Measurements from ENCODE around the gene ACIN1. TPM values are rescaled to one million over a fixed set of nuclear protein-coding genes. Genes with fewer than 3 reads are reported as not detected.
A peak's percentile ranks its signal among the peaks of the same experiment; 100 is the strongest.

ACIN1 gene
- total RNA-seq, 1 donor from 2014 or later: 184 TPM

DNA sequence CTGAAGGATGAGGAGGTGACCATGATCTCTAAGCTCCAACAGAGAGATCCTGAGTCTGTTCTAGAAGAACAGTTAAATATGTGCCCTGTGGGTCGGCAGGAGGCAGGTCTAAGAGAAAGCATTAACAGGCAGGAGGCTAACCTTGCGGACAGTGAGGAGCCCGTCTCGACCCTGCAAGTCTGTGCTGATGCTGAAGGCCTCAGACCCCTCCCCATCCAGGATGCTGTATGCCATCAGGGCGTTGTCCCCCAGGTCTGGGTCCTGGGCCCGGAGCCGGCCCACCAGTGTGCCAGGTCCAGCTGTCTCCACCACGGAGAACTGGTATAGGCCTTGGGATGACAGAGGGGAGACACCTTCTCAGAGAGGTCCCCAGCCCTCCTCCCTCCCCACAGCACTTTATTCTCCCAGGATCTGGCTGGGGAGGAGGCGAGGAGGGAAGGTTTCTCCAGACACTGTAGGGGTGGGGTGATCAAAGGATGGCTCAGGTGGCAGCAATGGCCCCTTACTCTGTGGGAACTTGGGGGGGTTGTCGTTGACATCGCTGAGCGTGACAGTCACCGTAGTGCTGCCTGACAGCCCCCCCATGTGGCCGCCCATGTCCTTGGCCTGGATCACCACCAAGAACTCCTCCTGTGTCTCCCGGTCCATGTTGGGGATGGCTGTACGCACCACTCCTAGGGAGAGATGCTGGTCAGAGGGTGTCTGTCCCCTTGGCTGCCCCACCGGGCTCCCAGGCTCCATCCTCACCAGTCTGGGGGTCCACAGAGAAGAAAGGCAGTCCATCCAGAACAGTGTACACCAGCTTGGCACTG is 40.7 kb downstream of the ACIN1 start:
- peaks cover 16% of the 10 kb centered on the region for H3K36me3 Mint-ChIP-seq
- H3K27me3 Mint-ChIP-seq (ENCODE audit: insufficient read depth, low read depth): peaks cover 8% of the 10 kb centered on the region
- Histone ChIP-seq H3K9ac (no peak overlapping the region), H4K20me1 (ENCODE audit: low read depth) (peaks cover 26% of the 10 kb centered on the region), H3K27ac (no peak overlapping the region), H2AFZ (replicated peaks) (no peak overlapping the region), H3K27me3 (no peaks in the 10 kb centered on the region), H3K9me3 (ENCODE audit: low read depth) (no peaks in the 10 kb centered on the region), H3K79me2 (ENCODE audit: low read depth) (peaks cover 7% of the 10 kb centered on the region), H3K4me1 (peaks cover 5% of the 10 kb centered on the region), H3K36me3 (no peaks in the 10 kb centered on the region), H3F3A (ENCODE audit: low read depth) (peaks cover 16% of the 10 kb centered on the region), H3K4me2 (no peak overlapping the region), H3K4me3 (no peak overlapping the region)
- H3K27ac Mint-ChIP-seq: no peak overlapping the region
- H3K4me1 Mint-ChIP-seq: peaks cover 20% of the 10 kb centered on the region
- no peak for TF ChIP-seq EZH2phosphoT487 (IDR thresholded peaks at IDR 0.05)
- TF ChIP-seq, protein P1, sequence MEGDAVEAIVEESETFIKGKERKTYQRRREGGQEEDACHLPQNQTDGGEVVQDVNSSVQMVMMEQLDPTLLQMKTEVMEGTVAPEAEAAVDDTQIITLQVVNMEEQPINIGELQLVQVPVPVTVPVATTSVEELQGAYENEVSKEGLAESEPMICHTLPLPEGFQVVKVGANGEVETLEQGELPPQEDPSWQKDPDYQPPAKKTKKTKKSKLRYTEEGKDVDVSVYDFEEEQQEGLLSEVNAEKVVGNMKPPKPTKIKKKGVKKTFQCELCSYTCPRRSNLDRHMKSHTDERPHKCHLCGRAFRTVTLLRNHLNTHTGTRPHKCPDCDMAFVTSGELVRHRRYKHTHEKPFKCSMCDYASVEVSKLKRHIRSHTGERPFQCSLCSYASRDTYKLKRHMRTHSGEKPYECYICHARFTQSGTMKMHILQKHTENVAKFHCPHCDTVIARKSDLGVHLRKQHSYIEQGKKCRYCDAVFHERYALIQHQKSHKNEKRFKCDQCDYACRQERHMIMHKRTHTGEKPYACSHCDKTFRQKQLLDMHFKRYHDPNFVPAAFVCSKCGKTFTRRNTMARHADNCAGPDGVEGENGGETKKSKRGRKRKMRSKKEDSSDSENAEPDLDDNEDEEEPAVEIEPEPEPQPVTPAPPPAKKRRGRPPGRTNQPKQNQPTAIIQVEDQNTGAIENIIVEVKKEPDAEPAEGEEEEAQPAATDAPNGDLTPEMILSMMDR (IDR thresholded peaks at IDR 0.05): peak; percentile 37
- peak overlapping the region; percentile 31 for H3K4me3 Mint-ChIP-seq
- peak; percentile 39 for DNase-seq (ENCODE audit: low spot score)
- no peaks in the 10 kb centered on the region for H3K9me3 Mint-ChIP-seq

DNA sequence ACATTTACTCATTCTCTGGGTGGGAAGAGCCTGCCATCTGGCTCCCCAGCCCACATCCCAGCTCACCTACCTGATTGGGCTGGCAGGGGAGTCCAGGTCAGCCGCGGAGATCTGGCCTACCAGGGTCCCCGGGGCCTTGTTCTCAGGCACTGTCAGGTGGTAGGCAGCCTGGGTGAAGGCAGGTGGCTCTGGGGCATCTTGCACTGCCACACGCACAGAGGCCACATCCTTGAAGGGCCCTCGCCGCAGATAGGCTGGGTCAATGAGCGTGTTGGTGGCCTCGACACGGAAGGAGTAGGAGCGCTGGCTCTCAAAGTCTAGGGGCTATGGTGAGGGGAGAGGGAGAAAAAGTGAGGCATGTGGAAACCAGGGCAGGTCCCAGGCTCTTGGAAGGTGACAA is 41.5 kb downstream of the ACIN1 start:
- Histone ChIP-seq H3K9me3 (ENCODE audit: low read depth) (no peaks in the 10 kb centered on the region), H3F3A (ENCODE audit: low read depth) (peaks cover 8% of the 10 kb centered on the region), H3K4me1 (peaks cover 5% of the 10 kb centered on the region), H3K4me3 (no peak overlapping the region), H3K27ac (no peak overlapping the region), H3K27me3 (no peaks in the 10 kb centered on the region), H3K79me2 (ENCODE audit: low read depth) (peaks cover 7% of the 10 kb centered on the region), H3K9ac (no peak overlapping the region), H3K36me3 (no peaks in the 10 kb centered on the region), H3K4me2 (no peak overlapping the region), H2AFZ (replicated peaks) (no peak overlapping the region), H4K20me1 (ENCODE audit: low read depth) (peaks cover 19% of the 10 kb centered on the region)
- H3K9me3 Mint-ChIP-seq: no peaks in the 10 kb centered on the region
- TF ChIP-seq EZH2 (IDR thresholded peaks at IDR 0.05) (no peak), EZH2phosphoT487 (IDR thresholded peaks at IDR 0.05) (no peak)
- TF ChIP-seq, protein P1 (IDR thresholded peaks at IDR 0.05): no peak
- H3K27ac Mint-ChIP-seq: no peak overlapping the region
- DNase-seq (ENCODE audit: low spot score): no peak
- peaks cover 15% of the 10 kb centered on the region for H3K4me1 Mint-ChIP-seq
- peaks cover 20% of the 10 kb centered on the region for H3K36me3 Mint-ChIP-seq
- no peak overlapping the region for H3K4me3 Mint-ChIP-seq
- H3K27me3 Mint-ChIP-seq (ENCODE audit: insufficient read depth, low read depth): peaks cover 8% of the 10 kb centered on the region

DNA sequence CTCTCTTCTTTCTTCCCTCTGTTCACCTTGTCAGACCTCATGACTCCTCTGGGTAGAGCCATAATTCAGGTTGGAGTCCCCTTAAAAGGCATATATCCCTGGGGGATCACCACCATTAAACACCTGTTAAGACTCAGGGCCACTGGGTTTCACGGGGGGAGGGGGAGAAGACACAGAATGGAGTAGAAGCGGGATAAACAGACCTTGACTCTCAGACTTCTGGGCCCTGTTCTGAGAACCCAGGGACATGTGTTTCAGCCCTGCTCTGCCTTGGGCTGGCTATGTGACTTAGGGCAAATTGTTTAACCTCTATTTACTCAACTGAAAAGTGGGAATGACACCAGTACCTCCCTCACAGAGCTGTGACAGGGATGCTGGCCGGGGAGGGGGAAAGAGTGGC is 42.3 kb downstream of the ACIN1 start:
- Mint-ChIP-seq H3K9me3 (no peaks in the 10 kb centered on the region), H3K27me3 (ENCODE audit: insufficient read depth, low read depth) (peaks cover 5% of the 10 kb centered on the region), H3K4me3 (no peak overlapping the region), H3K4me1 (peaks cover 10% of the 10 kb centered on the region), H3K36me3 (peaks cover 22% of the 10 kb centered on the region), H3K27ac (peak overlapping the region; percentile 50)
- Histone ChIP-seq H3K79me2 (ENCODE audit: low read depth) (peaks cover 7% of the 10 kb centered on the region), H3K9me3 (ENCODE audit: low read depth) (no peaks in the 10 kb centered on the region), H3K27me3 (no peaks in the 10 kb centered on the region), H4K20me1 (ENCODE audit: low read depth) (peaks cover 15% of the 10 kb centered on the region), H3K4me1 (peaks cover 5% of the 10 kb centered on the region), H3F3A (ENCODE audit: low read depth) (peaks cover under 1% of the 10 kb centered on the region), H3K4me3 (no peak overlapping the region), H3K9ac (no peak overlapping the region), H3K36me3 (no peaks in the 10 kb centered on the region), H3K4me2 (no peak overlapping the region), H2AFZ (replicated peaks) (no peak overlapping the region), H3K27ac (no peak overlapping the region)
- no peak for DNase-seq (ENCODE audit: low spot score)
- TF ChIP-seq, protein P1 (IDR thresholded peaks at IDR 0.05): no peak
- TF ChIP-seq EZH2 (IDR thresholded peaks at IDR 0.05): no peak
- TF ChIP-seq EZH2phosphoT487 (IDR thresholded peaks at IDR 0.05): no peak

Data from neural progenitor cell (in vitro differentiated cells).